HG03378 (cell line): ENCODE results near the gene BGN.

ENCODE experiments used
- ATAC-seq: cut with Tn5 transposase; IDR thresholded peaks from one replicate; pipeline ENCODE4 v1.9.1; 2021; ENCODE audit warnings: mild to moderate bottlenecking, moderate library complexity; ENCODE audit not compliant: unreplicated experiment

Gene BGN

DNA sequence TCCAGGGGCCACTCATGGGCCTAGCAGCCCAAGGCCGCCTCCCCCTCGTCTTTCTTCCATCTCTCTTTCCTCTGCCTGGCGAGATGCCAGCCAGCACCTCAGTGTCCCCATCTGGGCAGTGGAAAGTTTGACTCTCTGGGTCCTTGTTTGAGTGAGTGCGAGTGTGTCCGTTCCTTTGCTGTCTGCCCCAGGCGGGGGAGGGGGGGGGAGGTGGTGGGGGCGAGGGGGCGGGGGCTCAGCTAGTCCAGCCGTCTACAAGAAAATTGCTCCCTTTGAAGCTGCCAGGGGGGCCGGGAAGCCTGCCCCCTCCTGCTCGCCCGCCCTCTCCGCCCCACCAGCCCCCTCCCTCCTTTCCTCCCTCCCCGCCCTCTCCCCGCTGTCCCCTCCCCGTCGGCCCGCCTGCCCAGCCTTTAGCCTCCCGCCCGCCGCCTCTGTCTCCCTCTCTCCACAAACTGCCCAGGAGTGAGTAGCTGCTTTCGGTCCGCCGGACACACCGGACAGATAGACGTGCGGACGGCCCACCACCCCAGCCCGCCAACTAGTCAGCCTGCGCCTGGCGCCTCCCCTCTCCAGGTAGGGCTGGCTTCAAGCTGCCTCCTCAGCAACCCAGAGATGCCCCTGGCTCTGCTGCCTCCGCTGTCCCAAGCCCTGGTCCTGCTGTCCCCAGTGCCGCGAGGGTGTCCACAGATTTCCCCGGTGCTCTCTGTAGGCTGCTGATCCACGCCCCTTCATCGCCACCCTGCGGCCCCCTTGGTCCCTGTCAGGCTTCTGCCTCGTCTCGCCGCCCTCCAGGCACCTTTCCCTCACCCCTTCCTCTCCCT lies at the start of gene BGN:
BGN (plus strand) TSS at position 440 of the 821 bp plus-strand sequence. CDS start 9,652 bp downstream, outside the sequence.
- no peak for ATAC-seq

DNA sequence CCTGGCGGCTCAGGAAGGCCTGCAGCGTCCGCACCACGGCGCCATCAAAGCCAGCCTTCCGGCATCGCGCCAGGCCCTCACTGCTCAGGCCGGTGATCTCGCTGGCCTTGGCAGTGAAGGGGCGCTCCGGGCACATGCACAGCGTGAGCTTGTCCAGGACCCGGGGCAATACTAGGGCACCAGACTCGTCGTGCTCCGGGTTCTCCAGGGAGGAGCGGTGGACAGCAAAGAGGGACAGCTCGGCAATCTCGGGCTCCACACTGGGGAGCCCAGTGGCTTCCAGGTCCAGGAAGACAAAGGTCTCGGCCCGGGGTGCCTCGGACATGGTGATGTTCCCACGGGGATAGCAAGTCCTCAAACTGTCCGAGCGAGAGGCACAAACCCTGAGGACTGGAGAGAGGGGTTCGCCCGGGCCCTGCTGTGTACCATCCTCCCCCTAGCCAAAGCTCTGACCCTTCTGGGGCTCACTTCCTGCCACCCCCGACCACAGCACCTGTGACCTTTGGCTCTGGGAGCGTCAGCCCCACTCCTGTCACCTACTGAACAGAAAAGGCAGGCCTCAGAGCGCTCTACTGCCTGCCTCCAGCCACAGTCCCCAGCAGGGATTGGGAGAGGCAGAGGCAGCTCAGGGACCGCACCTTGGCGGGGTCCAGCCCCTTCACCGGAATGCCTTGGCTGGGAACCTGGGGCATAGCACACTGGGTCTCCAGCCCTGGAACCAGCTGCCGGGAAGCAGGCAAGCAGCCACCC lies 49.5 kb upstream of the BGN start:
- ATAC-seq: no peak

DNA sequence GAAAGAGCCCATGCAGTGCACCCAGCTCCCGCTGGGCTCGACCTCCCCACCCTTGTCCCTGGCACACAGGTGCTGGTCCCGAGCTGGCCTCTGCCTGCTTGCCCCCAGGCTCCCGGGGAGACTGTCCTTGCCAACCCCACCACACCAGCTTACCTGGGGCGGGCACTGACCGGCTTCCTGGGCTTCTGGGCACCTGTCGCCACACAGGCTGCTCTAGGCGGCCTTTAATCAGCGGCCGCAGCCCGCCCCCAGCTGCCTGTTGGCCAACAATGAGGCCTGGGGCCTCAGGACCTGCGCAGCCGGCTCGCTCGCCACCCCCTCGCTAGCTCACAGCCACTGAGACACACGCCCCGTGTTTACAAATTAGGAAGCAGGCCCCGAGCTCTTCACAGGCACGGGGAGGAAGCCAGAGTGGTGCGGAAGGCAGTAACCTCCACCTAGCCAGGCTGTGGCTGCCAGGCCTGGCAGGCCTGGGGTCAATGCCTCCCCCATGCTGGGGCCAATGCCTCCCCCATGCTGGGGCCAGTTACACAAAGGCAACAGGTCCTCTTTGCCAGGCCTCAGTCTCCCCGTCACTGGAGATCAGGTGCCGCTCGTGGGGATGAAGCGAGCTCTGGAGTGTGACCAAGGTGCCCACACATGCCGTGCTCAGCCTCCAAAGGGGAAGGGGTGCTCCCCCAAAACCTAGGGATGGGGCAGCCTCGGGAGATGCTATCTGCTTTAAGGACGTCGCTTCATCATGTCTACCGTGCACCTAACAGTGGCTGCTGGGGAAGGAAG lies 48.7 kb upstream of the BGN start, which contains the start of gene TREX2:
TREX2 (minus strand) TSS at position 201 of the 780 bp plus-strand sequence. CDS start 626 bp downstream, outside the sequence.
- ATAC-seq: no peak

DNA sequence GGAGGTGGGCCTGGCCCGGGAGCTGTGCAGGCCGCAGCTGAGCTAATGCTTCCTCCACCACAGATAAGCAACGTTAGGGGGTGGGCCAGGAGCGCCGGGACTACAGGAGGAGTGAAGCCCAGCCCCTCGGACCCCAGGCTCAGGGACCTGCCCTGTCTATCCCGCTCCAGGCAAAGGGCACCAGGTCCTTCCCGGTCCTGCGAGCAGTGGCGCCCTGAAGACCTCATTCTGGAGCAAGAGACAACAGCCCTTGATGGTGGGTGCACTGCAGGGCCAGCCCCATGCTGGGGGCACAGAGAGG lies 48.2 kb upstream of the BGN start:
- no peak for ATAC-seq

DNA sequence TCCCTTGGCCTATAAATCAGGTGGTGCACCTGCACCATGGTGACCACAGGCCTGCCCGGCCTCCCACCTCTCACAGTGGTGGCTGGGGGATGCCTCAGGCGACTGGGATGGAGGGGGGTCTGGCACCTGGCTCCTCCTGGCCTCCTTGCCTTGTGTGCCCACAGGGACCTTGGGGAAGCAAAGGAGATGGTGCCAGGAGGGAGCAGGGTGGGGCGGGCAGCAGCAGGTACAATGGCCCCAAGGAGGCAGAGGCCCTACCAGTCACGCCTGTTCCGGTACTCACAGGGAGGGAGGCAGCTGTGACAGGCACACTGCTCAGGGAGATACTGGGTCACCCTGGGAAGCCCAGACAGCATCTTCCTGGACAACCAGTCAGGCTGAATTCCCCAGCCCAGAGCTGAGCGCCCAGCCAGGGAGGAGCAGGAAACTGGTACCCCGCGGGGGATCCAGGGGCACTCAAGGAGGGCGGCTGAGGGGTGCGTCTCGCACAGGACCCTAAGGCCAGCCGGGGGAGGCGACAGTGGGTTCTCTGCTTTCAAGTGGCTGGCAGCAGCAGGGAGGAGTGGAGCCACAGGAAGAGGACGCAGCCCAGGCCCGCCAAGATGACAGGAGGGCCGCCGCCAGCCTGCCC lies 47.7 kb upstream of the BGN start:
- ATAC-seq: no peak

DNA sequence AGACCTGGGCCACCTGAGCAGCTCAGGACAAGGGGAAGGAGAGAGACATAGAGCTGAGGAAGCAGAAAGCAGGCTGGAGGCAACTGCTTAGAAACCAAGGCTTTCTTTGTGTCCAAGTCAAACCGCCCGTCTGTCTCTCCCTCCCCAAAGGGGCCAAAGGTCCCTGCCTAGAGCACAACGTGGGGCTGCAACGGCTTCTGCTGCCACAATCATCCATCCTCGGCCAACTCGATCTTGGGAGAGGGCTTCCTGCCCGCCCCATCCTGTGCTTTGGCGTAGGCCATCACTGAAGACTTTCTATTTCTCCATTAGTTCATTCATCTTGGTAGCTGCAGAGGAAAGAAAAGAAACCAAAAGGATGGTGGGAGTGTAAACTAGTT lies 47.2 kb upstream of the BGN start:
- no peak for ATAC-seq

DNA sequence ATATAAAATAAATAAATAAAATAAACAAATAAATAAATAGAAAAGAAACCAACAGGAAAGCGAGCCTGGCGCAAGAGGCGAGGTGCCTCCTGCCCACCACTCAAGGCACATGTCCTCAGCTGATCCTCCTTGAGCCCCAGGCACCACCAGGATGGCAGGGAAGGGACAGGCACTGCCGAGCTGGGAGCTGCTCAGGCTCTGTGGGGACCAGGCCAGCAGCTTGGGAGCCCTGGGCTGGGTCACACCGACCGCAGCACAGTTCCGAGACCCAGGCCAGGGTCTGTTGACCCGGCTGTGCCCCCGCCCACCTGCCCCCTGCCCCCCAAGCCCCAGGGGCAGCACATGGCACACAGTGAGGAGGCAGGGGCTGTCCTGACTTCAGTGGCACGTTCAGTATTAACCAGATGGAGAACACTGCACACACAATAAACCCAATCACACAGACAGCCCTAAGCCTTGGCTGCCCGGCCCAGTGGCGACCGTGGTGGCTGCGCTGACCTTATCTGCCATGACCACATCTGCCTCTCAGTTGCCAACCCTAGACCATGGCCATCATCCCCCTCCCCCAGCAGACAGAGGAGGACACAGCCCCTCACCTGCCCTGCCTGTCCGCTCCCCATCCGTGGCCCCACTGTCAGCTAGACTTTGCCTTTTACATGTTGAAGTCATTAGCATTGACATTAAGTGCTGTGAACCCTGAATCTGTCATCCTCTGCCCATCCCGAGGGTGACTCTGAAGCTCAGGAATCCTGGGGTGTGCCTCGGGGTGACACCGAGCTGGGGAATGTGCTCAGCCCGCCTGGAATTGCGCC lies 46.0 kb upstream of the BGN start:
- ATAC-seq: no peak

DNA sequence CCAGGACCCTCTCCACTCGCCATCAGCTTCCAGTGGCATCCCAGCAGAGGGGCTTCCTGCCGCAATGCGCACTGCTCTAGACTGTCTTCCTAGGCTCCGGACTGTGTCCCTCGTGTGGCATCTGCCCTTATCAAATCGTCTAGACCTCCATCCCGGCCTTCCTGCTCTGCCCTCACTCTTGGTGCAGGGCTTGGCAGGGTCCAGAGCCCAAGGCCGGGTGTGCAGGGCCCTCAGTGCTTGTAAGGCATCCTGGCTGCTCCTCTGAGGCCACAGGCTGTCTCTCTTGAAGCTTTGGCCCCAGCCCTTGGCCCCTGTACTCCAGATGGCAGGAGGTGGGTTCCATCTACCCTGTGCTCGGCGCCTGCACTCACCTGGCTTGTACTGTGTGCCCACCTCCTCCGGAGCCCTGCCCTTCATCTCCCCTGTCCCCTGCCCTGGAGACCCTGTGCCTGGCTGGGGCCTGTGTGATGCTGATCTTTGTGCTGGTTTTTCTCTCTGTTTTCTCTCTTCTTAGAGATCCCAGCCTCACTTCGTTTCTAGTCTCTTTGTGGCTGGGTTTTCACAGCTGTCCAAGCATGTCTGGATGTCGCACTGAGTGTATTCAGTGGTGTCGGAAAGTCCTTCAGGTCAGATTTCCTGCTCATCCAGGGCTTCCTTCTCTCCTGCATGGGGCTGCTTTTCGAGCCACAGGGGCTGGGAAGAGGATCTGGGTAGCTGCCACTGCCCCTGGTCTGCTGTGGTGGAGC lies 45.2 kb upstream of the BGN start:
- ATAC-seq: no peak

DNA sequence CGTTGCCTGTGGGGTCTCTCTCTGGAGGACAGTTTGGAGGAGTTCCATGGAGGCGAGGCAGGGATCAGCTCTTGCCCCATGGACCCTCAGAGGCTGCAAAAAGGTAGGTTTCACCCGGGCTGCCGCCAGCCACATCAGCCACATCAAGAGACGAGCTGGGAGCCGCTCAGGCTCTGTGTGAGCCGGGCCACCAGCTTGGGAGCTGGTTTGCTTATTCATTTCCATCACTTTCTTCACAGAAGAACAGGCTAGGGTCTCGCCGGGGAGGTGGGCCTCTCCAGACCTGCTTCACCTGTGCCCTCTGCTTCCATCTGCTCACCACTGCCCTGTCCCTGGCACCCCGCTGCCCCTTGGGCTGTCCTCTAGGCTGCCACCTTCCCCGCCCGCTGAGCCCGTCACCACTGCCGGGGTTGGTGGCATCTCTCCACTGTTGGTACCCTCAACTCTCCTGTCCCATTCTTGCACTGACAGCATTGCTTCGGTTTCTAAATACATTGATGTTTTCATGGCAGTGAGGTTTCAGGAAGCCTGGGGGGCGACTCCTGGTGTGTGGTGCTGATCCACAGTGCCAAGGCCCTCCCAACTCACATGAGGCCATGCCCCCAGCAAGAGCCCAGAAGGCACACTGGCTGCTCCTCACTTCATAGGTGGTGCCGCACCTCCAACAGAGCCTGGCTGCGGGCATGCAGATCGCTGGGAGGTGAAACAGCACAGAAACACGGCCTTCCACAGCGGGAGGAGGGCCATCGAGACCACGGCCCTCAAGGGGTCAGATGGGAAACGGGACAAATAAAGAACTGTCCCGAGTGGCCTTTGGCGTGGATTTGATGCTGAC lies 44.4 kb upstream of the BGN start:
- ATAC-seq: no peak

DNA sequence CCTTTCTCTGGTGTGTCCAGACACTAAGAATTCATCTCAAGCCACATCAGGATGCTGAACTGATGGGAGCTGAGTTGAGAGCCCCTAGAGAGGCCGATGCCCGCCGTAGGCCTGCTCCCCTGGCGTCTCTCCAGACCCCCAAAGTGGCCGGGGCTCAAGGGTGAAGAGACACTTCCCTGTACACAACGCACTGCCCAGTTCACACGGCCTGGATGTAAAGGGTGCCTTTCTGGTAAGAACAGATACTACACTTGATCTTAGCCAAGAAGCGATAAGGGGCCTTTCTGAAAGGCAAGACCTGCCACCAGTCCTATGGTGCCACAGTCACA lies 43.9 kb upstream of the BGN start:
- ATAC-seq: no peak

DNA sequence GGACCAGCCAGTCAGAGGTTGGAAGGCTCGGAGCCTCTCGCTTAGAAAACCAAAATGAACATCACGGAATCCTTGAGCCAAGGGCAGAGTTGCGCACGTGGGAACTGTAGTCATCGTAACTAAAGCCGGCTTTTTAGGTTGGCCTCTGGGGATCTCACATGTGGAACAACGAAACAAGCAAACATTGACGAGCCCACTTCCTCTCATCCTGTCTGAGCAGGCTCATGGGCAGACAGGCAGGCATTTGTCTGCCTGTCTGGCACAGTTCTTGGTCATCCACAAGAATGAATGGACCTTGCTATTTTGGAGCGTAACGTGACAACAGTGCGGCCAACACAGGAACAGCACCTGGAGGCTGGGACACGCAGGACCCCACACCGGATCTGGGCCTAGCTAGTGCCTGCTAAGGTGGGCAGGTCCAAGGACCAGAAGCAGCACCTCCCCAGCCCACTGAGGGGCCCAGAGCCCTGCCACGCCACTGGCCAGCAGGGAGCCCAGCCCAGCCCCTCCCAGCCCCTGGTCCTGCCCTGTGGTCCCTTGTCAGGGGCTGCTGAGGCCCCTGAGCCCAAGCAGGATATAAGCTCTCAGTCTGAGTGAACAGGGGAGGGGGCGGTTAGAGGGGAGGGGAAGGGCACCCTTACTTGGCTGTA lies 39.8 kb upstream of the BGN start:
- no peak for ATAC-seq

DNA sequence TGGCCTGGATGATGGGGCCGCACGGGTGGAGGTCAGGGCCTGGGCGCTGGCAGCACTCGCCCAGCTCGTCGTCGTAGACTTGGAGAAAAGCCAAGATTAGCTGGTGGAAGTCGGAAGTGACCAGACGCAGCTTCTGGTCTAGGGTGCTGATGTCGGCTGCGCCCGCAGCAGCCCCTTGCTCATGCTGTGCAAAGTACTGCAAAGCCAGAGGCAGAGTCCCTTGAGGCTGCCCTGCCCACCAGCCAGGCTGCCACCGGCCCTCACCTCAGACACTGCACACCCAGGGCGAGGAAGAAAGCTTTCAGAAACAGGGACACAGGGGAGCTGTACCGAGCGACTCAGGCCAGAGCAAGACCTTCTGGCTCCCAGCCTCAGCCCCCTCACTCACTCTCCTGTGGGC lies 39.2 kb upstream of the BGN start:
- ATAC-seq: no peak

DNA sequence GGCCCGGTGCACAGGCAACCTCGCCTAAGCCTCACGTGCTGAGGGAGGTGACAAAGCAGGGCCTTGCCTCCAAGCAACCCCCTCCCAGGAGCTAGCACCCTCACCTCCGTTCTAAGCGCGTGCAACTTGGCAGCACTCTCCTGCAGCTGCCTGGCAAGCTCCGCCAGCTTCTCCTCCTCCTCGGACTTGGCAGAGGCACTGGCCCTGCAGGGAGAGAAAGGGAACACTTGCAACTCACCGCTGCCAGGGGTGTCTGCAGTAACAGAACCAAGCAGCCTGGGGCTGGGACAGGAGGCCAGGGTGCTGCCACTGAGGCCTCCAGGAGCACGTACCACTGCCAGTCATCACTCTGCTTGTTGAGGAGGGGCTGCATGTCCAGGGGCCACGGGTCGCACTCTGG lies 38.6 kb upstream of the BGN start:
- no peak for ATAC-seq

DNA sequence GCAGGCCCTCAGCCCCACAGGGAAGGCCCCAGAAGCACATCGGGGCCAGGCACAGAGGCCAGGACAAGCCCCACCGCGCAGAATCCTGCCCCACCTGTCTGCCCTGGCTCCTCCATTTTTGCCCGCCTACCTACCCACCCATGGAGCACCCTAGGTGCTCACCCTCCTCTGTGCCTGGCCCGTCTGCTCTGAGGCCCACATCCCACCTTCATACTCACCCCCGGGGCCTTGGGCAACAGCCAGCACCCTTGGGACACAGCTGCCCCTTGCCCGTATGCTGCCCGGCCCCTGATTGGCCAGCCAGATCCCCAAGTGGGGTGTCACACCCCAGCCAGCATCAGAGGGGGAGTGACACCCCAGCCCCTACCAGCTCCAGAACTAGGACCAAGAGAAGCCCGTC lies 38.1 kb upstream of the BGN start:
- ATAC-seq: no peak

DNA sequence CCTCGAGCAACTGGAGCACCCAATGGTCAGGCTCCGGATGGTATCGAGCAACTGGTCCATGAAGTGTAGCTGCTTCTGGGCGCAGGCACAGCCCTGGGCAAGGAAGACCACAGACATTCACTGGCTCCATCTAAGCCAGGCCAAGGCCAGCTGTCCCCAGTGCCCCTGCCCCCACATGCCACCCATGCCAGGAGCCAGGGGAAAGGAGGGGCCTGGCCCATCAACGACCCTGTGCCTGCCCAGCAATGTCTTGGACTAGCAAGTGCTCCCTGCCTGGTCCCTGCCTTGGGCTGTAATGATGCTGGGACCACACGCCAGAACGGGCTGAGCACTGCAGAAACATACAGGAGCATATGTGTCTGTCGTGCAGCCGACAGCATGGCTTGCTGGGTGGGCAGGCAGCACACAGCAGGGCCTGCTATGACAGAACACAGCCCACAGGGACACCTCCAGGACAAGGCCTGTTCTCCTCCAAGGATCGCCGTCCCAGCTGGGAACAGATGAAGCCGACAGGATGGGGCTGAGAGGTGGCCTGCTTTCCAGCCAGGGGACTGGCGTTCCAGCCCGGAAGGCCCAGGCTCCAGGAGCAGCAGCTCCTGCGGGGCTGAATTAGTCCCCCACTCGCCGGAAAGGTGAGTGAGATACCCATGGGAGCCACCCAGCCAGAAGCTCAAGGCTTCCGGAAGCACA lies 37.5 kb upstream of the BGN start:
- ATAC-seq: no peak

DNA sequence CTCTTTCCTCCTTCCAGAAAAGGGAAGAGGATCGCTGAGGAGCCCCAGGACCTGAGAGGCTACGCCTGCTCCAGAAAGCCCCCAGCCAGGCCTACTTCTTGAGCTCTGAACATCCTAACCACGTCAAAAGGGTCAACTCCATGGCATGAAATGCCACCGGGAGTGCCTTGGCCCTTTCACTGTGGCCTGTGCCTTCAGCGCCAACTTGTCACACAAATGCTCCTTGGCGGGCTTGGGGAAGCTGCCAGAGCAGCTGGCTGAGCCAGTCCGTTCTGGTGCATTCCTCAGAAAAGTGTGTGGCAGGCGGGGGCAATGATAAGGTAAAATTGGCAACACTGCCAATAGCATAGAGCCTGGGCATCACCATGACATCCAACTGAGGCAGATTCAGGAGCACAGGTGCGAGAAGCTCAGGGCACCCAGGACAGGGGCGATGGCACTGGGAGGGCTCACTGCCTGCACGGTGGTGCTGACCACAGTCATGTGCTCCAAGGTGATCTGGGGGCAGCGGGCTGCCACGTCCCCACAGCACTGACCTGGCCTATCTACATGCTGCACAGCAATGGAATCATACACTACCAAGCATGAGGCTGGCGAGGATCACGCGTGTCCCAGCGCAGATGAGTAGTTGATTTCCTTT lies 36.8 kb upstream of the BGN start:
- no peak for ATAC-seq

DNA sequence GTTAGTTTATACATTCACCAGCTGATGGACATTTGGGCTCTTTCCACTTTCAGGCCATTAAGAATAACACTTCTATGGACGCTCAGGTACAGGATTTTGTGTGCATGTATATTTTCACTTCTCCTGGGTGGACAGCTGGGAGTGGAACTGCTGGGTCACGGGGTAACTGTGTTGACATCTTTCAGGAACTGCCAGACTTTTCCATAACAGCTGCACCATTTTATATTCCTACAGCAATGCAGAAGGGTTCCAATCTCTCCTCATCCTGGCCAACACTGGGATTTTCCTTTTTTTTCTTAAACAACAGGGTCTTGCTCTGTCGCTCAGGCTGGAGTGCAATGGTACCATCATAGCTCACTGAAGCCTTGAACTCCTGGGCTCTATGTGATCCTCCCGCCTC lies 36.3 kb upstream of the BGN start:
- no peak for ATAC-seq
